ENCODE results near the gene TEX11.

Gene TEX11

DNA sequence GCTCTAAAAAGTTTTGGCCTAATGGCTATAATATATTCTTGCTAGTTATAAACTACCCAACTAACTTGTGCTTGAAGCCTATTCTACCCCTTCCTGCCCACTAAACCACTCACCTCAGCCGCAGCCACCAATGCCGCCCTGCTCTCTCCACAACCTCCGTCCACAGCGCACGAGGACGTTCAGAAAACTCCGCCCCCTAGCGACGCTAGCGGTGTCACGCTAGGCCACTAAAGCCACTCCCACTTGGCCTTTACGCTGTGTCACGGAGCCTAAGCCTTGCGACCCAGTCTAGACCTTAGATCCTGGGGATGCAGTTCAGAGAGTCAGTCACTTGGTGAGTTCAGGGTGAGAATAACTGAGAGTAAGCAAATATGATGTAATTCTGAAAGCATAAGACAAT lies at the start of gene TEX11:
TEX11 (minus strand) TSS at position 171 of the 400 bp plus-strand sequence. CDS start 922 bp downstream, outside the sequence.
- no peak for DNase-seq (ENCODE audit: low read depth)
- no peak within 1 kb of the TSS for H3K4me3 ChIP-seq (ENCODE audit: low read depth, low read length)
- TF ChIP-seq, protein P1, sequence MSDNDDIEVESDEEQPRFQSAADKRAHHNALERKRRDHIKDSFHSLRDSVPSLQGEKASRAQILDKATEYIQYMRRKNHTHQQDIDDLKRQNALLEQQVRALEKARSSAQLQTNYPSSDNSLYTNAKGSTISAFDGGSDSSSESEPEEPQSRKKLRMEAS (IDR thresholded peaks at IDR 0.05; ENCODE audit: low read depth, low read length) = no peak
- no peak for TF ChIP-seq POLR2A (IDR thresholded peaks at IDR 0.05; ENCODE audit: extremely low read depth, insufficient read length)
- TF ChIP-seq, protein P2, sequence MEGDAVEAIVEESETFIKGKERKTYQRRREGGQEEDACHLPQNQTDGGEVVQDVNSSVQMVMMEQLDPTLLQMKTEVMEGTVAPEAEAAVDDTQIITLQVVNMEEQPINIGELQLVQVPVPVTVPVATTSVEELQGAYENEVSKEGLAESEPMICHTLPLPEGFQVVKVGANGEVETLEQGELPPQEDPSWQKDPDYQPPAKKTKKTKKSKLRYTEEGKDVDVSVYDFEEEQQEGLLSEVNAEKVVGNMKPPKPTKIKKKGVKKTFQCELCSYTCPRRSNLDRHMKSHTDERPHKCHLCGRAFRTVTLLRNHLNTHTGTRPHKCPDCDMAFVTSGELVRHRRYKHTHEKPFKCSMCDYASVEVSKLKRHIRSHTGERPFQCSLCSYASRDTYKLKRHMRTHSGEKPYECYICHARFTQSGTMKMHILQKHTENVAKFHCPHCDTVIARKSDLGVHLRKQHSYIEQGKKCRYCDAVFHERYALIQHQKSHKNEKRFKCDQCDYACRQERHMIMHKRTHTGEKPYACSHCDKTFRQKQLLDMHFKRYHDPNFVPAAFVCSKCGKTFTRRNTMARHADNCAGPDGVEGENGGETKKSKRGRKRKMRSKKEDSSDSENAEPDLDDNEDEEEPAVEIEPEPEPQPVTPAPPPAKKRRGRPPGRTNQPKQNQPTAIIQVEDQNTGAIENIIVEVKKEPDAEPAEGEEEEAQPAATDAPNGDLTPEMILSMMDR (IDR thresholded peaks at IDR 0.05; ENCODE audit: low read depth, low read length) = no peak
- no peak for TF ChIP-seq MYC (IDR thresholded peaks at IDR 0.05; ENCODE audit: low read depth, low read length)

DNA sequence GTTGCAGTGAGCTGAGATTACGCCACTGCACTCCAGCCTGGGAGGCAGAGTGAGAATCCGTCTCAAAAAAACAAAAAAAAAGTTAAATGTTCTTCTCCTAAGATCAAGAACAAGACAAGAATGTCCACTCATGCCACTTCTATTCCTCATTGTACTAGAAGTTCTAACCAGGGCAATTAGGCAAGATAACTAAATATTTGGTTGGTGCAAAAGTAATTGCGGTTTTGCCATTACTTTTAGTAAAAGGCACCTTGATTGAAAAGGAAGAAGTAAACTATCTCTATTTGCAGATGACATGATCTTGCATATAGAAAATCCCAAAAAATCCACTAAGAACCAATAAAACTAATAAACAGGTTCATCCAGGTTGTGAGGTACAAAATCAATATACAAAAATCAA lies 46.4 kb upstream of the TEX11 start:
- no peak overlapping the region for H3K4me3 ChIP-seq (ENCODE audit: low read depth, low read length)
- DNase-seq (ENCODE audit: low read depth) = no peak
- TF ChIP-seq POLR2A (IDR thresholded peaks at IDR 0.05; ENCODE audit: extremely low read depth, insufficient read length) (no peak), MYC (IDR thresholded peaks at IDR 0.05; ENCODE audit: low read depth, low read length) (no peak)
- TF ChIP-seq, protein P1 (IDR thresholded peaks at IDR 0.05; ENCODE audit: low read depth, low read length) = no peak
- TF ChIP-seq, protein P2 (IDR thresholded peaks at IDR 0.05; ENCODE audit: low read depth, low read length) = no peak

DNA sequence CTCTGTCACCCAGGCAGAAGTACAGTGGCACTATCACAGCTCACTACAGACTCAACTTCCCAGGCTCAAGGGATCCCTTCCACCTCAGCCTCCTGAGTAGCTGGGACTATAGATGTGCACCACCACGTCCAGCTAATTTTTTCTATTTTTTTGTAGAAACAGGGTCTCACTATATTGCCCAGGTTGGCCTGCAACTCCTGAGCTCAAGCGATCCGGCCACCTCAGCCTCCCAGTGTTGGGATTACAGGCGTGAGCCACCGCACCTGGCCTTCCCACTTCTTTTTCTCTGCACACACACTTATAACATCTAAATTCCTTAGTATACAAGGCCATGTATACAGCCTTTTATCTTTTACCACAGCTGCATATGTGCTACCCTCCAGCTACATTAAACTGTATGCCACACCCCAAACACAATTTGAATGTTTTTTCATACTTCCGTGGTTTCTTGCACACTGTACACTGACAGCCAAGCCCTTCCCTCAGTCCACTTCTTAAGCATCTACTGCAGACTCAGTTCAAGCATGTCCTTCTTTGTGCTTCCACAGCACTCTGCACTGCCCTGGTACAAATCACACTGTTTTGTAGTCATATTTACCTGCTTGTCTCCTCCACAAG lies 15.9 kb upstream of the TEX11 start:
- no peak for DNase-seq (ENCODE audit: low read depth)
- TF ChIP-seq POLR2A (IDR thresholded peaks at IDR 0.05; ENCODE audit: extremely low read depth, insufficient read length) = no peak
- TF ChIP-seq, protein P2 (IDR thresholded peaks at IDR 0.05; ENCODE audit: low read depth, low read length) = no peak
- TF ChIP-seq, protein P1 (IDR thresholded peaks at IDR 0.05; ENCODE audit: low read depth, low read length) = no peak
- TF ChIP-seq MYC (IDR thresholded peaks at IDR 0.05; ENCODE audit: low read depth, low read length) = no peak
- H3K4me3 ChIP-seq (ENCODE audit: low read depth, low read length) = no peak overlapping the region

DNA sequence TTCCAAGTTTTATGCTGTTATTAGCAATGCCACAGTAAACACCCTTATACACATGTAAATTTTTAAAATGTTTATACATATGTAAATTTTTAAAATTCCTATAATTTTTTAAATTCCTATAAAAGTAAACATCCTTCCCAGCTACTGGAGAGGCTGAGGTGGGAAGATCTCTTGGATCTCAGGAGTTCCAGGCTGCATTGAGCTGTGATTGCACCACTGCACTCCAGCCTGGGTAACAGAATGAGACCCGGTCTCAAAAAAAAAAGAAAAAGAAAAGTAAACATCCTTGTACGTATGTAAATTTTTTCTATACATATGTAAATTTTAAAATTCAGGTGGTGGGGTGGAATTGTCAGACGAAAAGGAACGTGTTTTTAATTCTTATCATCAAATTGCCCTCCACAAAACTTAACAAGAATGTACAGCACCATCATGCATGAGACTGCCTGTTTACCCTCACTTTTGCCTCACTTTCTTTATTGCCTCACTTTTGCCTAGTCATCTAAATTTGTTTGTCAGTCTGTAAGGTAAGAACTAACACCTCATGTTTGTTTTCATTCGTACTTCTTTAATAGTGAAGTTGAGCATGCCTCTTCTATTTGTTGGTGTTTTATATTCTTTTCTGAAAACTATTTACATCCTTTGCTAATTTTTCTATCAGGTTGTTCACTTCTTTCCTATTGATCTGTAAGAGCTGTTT lies 14.4 kb upstream of the TEX11 start:
- no peak overlapping the region for H3K4me3 ChIP-seq (ENCODE audit: low read depth, low read length)
- no peak for DNase-seq (ENCODE audit: low read depth)
- no peak for TF ChIP-seq MYC (IDR thresholded peaks at IDR 0.05; ENCODE audit: low read depth, low read length)
- TF ChIP-seq, protein P1 (IDR thresholded peaks at IDR 0.05; ENCODE audit: low read depth, low read length) = no peak

DNA sequence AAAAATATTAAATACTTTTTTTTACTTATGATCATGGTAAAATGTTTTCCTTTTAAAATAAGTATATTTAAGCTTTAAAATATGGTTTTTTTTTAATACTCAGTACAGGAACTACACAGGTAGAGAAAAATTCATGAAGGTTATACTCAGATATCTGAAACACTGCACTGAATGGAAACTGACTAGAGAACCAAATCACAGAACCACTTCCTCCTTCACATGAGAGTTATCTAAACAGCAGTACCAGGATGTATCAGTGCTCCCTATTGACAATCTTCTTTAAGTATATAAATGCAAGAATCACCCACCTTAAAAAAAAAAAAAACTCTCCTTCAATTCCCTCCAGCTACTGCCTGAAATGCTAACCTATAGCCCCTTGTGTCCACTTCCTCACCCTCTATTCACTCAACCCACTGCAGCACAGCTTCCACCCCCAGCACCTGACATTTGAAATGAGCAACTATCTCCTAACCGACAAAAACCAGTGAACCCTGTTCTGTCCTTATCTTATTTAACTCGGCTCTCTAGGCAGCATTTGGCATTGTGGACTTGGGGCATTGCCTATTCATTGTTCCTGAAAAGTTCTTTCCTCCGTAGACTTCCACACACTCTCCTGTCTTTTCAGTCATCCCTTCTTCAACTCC lies 13.3 kb upstream of the TEX11 start:
- no peak for DNase-seq (ENCODE audit: low read depth)
- TF ChIP-seq, protein P1 (IDR thresholded peaks at IDR 0.05; ENCODE audit: low read depth, low read length) = no peak
- TF ChIP-seq POLR2A (IDR thresholded peaks at IDR 0.05; ENCODE audit: extremely low read depth, insufficient read length) (no peak), MYC (IDR thresholded peaks at IDR 0.05; ENCODE audit: low read depth, low read length) (no peak)
- TF ChIP-seq, protein P2 (IDR thresholded peaks at IDR 0.05; ENCODE audit: low read depth, low read length) = no peak
- no peak overlapping the region for H3K4me3 ChIP-seq (ENCODE audit: low read depth, low read length)

DNA sequence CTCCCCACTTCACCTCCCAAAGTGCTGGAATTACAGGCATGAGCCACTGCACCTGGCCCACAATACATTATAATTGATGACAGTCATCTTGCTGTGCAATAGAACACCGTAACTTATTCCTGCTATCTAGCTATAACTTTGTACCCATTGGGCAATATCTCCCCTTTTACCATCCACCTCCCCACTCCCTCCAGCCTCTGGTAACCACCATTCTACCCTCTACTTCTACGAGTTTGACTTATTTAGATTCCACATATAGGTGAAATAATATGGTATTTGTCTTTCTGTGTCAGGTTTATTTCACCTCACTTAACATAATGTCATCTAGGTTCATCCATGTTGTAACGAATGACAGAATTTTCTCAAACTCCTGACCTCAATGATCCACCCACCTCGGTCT lies 8.2 kb upstream of the TEX11 start:
- no peak for DNase-seq (ENCODE audit: low read depth)
- H3K4me3 ChIP-seq (ENCODE audit: low read depth, low read length) = no peak overlapping the region
- TF ChIP-seq MYC (IDR thresholded peaks at IDR 0.05; ENCODE audit: low read depth, low read length) = no peak
- TF ChIP-seq, protein P2 (IDR thresholded peaks at IDR 0.05; ENCODE audit: low read depth, low read length) = no peak
- no peak for TF ChIP-seq POLR2A (IDR thresholded peaks at IDR 0.05; ENCODE audit: extremely low read depth, insufficient read length)
- TF ChIP-seq, protein P1 (IDR thresholded peaks at IDR 0.05; ENCODE audit: low read depth, low read length) = no peak

Measured in NB4 (cell line).